Erythroblast (primary cell): ENCODE measurements around the gene SELENBP1.

ENCODE experiments used
- GATA1 ChIP-seq: IDR thresholded peaks from 2 replicates; pipeline ENCODE4 v1.6.1; 2011; ENCODE audit warnings: low read depth, mild to moderate bottlenecking, control low read depth, low read length, moderate library complexity
- POLR2A ChIP-seq: IDR thresholded peaks from 2 replicates; pipeline ENCODE4 v1.6.1; 2011; ENCODE audit warnings: mild to moderate bottlenecking, low read length

GRCh38 chr1:151406176-151406575, 33.7 kb upstream of the SELENBP1 start:
- TF ChIP-seq POLR2A (no peak), GATA1 (no peak)
